GM12875 (cell line): ENCODE results near the gene TNFSF9.

Experiments used
- H3K4me3 ChIP-seq: one replicate; pipeline ENCODE4 v1.5.1; 2011; ENCODE audit warnings: low read depth, low read length, control low read depth
- TF ChIP-seq, protein P1 (sequence below): IDR thresholded peaks from 2 replicates; pipeline ENCODE4 v1.5.1; 2011; ENCODE audit warnings: low read depth, mild to moderate bottlenecking, control low read depth, inconsistent platforms, low read length, moderate library complexity, borderline replicate concordance; ENCODE audit not compliant: insufficient read depth

TNFSF9 gene

DNA sequence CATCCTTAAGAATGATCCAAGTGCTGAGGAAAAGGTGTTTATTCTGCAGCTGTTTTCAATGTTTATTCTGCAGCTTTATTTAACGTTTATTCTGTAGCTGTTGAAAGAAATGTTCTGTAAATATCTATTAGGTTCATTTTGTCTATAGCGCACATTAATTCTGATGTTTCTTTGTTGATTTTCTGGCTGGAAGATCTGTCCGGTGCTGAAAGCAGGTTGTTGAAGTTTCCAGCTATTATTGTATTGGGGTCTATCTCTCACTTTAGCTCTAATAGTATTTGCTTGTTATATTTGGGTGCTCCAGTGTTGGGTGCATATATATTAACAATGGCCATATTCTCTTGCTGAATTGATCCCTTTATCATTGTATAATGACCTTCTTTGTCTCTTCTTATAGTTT, 39.9 kb downstream of the TNFSF9 start:
- no peak overlapping the region for H3K4me3 ChIP-seq
- TF ChIP-seq, protein P1, sequence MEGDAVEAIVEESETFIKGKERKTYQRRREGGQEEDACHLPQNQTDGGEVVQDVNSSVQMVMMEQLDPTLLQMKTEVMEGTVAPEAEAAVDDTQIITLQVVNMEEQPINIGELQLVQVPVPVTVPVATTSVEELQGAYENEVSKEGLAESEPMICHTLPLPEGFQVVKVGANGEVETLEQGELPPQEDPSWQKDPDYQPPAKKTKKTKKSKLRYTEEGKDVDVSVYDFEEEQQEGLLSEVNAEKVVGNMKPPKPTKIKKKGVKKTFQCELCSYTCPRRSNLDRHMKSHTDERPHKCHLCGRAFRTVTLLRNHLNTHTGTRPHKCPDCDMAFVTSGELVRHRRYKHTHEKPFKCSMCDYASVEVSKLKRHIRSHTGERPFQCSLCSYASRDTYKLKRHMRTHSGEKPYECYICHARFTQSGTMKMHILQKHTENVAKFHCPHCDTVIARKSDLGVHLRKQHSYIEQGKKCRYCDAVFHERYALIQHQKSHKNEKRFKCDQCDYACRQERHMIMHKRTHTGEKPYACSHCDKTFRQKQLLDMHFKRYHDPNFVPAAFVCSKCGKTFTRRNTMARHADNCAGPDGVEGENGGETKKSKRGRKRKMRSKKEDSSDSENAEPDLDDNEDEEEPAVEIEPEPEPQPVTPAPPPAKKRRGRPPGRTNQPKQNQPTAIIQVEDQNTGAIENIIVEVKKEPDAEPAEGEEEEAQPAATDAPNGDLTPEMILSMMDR = no peak

DNA sequence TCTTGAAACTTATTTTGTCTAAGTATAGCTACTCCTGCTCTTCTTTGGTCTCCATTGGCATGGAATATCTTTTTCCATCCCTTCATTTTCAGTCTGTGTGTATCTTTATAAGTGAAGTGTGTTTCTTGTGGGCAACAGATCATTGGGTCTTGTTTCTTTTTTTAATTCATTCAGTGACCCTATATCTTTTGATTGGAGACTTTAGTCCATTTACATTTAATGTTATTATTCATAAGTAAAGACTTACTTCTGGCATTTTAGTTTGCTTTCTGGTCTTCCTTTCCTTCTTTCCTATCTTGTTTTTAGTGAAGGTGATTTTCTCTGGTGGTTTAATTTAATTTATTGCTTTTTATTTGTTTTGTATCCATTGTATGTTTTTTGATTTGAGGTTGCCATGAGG, 40.3 kb downstream of the TNFSF9 start:
- H3K4me3 ChIP-seq = no peak overlapping the region
- TF ChIP-seq, protein P1 = no peak

DNA sequence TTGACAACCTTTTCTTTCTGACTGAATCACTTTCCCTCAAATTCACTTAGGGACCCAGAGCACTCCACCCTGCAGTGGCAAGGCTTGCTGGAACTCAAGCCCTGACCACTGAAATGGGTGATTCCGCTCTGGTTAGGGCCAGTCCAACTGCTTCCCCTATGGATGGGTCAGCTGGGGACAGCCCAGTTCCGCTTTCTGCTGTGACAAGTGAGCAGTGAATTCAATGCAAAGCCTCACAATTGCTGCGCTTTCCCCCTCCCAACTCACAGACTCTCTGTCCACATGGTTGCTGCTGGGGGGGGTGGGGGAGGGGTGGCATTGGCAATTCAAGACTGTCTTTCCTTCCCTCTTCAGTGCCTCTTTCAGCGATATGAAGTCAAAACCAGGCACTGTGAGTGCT, 41.4 kb downstream of the TNFSF9 start:
- no peak overlapping the region for H3K4me3 ChIP-seq
- TF ChIP-seq, protein P1 = no peak

DNA sequence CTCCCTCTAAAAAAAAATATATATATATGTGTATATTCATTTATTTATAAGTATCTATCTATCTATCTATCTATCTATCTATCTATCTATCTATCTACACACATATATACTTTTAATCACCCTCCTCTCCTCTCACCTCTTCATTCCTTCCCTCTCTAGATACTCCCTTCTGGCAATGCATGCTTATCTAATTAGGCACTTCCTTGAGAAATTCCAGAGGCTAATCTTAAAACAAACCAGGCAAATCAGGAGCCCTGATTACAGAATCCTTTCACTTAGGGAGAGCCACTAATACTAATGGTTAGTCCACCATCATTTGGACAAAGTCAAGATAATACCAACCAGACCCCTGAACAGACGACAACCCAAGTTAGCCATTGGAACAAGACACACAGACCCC, 42.5 kb downstream of the TNFSF9 start:
- TF ChIP-seq, protein P1 = no peak
- no peak overlapping the region for H3K4me3 ChIP-seq

DNA sequence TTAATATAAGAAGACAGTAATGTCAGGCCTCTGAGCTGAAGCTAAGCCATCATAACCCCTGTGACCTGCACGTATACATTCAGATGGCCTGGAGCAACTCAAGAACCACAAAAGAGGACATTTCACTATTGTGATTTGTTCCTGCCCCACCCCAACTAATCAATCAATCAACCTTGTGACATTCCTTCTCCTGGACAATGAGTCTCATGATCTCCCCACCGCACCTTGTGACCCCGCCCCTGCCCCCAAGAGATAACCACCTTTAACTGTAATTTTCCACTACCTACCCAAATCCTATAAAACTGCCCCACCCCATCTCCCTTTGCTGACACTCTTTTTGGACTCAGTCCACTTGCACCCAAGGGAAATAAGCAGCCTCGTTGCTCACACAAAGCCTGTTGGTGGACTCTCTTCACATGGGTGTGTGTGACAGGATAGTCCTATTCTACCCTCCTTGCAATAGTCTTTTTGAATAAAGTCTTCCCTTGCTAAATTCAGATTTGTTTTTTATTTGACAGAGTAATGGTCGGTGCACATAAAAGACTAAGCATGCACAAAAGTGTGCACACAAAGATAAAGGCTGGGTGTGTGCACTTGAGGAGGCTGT, 46.1 kb downstream of the TNFSF9 start:
- TF ChIP-seq, protein P1 = no peak
- H3K4me3 ChIP-seq = no peak overlapping the region

DNA sequence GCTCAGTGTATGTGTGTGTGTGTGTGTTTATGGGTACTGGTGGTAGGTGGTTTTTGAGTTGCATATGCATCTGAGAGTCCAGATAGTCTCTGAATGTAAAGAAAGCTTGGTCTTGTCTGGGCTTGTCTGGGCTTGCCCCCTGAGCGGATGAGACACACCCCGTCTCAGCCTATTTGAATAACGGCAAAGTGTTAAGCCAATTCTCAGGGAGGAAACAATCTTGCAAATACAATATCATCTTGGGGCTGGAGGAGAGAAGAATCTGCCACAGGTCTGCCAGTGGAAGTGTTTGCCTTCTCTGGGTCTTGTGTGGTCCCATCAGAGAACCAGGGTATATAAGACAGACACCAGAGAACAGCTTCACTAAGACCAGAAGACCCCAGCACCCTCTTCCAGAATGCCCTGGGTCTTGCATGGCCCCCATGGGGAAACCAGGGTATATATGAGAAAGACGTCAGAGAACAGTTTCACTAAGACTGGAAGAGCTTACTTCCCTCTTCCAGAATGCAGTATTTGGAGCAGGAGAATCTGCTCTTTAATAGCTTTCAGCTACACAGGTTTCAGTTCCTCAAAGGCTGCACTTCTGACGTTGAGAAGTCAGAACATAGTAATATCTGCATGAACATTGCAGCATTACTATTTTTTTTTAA, 46.8 kb downstream of the TNFSF9 start:
- TF ChIP-seq, protein P1 = no peak
- no peak overlapping the region for H3K4me3 ChIP-seq
